Lung (tissue), 12 donors: ENCODE measurements around the gene MSANTD3. TPM values are rescaled to one million over a fixed set of nuclear protein-coding genes. Genes with fewer than 3 reads are reported as not detected.

Experiments used
- ATAC-seq: fragments of 200-7000 bp; cut with Tn5 transposase; one replicate; pipeline ENCODE4 v1.9.1; 2020; ENCODE audit warnings: moderate number of reproducible peaks; ENCODE audit not compliant: insufficient read depth, low FRiP score
- DNase-seq, 3 donors: peaks; one replicate each; pipeline ENCODE4 v3.0.0-alpha.2; 2013 to 2017
- H3K27ac ChIP-seq, 2 donors: one replicate each; pipeline ENCODE4 v1.5.1; 2013; ENCODE audit warnings: mild to moderate bottlenecking in 2 of 2, moderate library complexity in 2 of 2, control low read depth in 1 of 2, inconsistent platforms in 1 of 2, low read depth in 1 of 2, low read length in 1 of 2
- H3K27me3 ChIP-seq, 3 donors: one replicate each; pipeline ENCODE4 v1.5.1; 2013; ENCODE audit warnings: low read length in 2 of 3; ENCODE audit not compliant: control insufficient read depth in 3 of 3, insufficient read depth in 3 of 3
- H3K36me3 ChIP-seq, 4 donors: one replicate each; pipeline ENCODE4 v1.5.1; 2013; ENCODE audit warnings: low read length in 4 of 4, mild to moderate bottlenecking in 1 of 4, moderate library complexity in 1 of 4; ENCODE audit not compliant: control insufficient read depth in 4 of 4, insufficient read depth in 4 of 4
- H3K4me1 ChIP-seq, 5 donors: one replicate each; pipeline ENCODE4 v1.5.1; 2013; ENCODE audit warnings: low read length in 5 of 5, mild to moderate bottlenecking in 2 of 5, moderate library complexity in 1 of 5; ENCODE audit not compliant: control insufficient read depth in 5 of 5, insufficient read depth in 5 of 5
- H3K4me3 ChIP-seq: one replicate; pipeline ENCODE4 v1.5.1; 2013; ENCODE audit warnings: mild to moderate bottlenecking, control low read depth, moderate library complexity
- H3K9ac ChIP-seq, 2 donors: one replicate each; pipeline ENCODE4 v1.5.1; 2013; ENCODE audit warnings: low read length in 2 of 2, control low read depth in 1 of 2; ENCODE audit not compliant: insufficient read depth in 1 of 2
- H3K9me3 ChIP-seq, 4 donors: one replicate each; pipeline ENCODE4 v1.5.1; 2013; ENCODE audit warnings: low read length in 3 of 4, mild to moderate bottlenecking in 1 of 4, moderate library complexity in 1 of 4; ENCODE audit not compliant: control insufficient read depth in 4 of 4, insufficient read depth in 3 of 4
- WGBS, 2 donors: extraction: QIAGEN DNeasy Blood & Tissue Kit; methylation state at CpG; one replicate each; pipeline ENCODE4 v1.1.7; 2013; 5-methylcytosine and 5-hydroxymethylcytosine counted together
- polyA plus RNA-seq, 2 donors: library from polyadenylated mRNA; stranded (reverse); fragments of 200-250 nt; gene quantifications; one replicate each; pipeline ENCODE4 v1.2.1, GENCODE V29; 2013
- total RNA-seq, 2 donors: library from RNA; depleted of rRNA in 1 of 2; stranded (reverse); fragments of >200 nt in 1 of 2; gene quantifications; one replicate each; pipeline ENCODE4 v1.2.1, GENCODE V29; 2014 to 2021
- TF ChIP-seq, protein P1 (sequence below): IDR thresholded peaks from 2 replicates; pipeline ENCODE4 v1.5.1; 2012; ENCODE audit warnings: mild to moderate bottlenecking; ENCODE audit errors: control extremely low read depth, extremely low read depth
- donor health status: control.
- donor health status: control.
- donor health status: Bipolar disorder and iron deficiency.
- donor health status: healthy.
- donor health status: DM: yes; HTN: yes; CAD: no.

The MSANTD3 gene
- total and polyA plus RNA-seq, 4 donors = 17.5 to 23.8 (median 17.8) TPM

DNA sequence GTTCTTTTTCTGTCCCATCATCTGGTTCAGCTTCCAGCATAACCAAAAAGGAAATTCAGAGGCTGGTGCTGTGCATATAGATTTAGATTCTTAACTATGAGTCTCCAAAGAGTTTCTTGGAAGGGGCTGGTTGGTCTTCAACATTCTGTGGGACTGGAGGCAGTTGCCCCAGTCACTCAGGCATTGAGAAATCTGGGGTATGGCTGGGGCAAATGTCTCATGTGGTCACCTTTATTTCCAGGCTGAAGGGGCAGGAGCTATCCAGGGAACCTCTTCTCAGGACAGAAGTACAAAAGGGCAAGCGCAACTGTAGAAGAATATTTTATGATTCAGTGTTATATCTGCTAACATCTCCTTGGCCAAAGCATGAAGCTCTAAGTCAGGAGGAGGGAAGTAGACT lies 30.6 kb downstream of the MSANTD3 start:
- TF ChIP-seq, protein P1, sequence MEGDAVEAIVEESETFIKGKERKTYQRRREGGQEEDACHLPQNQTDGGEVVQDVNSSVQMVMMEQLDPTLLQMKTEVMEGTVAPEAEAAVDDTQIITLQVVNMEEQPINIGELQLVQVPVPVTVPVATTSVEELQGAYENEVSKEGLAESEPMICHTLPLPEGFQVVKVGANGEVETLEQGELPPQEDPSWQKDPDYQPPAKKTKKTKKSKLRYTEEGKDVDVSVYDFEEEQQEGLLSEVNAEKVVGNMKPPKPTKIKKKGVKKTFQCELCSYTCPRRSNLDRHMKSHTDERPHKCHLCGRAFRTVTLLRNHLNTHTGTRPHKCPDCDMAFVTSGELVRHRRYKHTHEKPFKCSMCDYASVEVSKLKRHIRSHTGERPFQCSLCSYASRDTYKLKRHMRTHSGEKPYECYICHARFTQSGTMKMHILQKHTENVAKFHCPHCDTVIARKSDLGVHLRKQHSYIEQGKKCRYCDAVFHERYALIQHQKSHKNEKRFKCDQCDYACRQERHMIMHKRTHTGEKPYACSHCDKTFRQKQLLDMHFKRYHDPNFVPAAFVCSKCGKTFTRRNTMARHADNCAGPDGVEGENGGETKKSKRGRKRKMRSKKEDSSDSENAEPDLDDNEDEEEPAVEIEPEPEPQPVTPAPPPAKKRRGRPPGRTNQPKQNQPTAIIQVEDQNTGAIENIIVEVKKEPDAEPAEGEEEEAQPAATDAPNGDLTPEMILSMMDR = no peak
- 94 to 98% methylated on average over 1 of the region's 1 CpG for WGBS, 2 donors
- Histone ChIP-seq H3K4me3 (no peak overlapping the region), H3K36me3 (peaks cover 0 to 14% (median 7%) of the 10 kb centered on the region in 4 donors), H3K27me3 (no peaks in the 10 kb centered on the region), H3K9me3 (peaks cover 0 to 4% (median 0%) of the 10 kb centered on the region in 4 donors), H3K4me1 (no peaks in the 10 kb centered on the region), H3K27ac (no peak overlapping the region), H3K9ac (no peak overlapping the region)
- ATAC-seq (no peak), DNase-seq (no peak)

DNA sequence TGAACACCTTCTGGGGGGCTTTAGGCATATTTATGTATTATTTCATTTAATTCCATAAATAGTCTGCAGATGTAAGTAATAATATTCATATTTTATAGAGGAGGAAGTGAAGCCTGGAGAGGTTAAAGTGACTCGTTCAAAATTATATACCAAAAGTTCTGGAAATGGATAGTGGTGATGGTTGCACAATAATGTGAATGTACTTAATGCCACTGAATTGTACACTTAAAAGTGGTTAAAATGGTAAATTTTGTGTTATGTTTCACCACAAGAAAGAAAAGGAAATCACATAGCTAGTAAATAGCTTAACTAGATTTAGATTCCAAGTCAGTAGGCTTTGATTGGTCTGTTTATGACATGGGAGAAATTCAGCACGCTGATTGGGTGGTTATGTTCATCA lies 33.0 kb downstream of the MSANTD3 start:
- DNase-seq (no peak), ATAC-seq (no peak)
- H3K27me3 ChIP-seq = no peaks in the 10 kb centered on the region
- no peaks in the 10 kb centered on the region for H3K4me1 ChIP-seq
- H3K9me3 ChIP-seq = no peaks in the 10 kb centered on the region
- TF ChIP-seq, protein P1 = no peak
- peaks cover 0 to 3% (median 1%) of the 10 kb centered on the region in 4 donors for H3K36me3 ChIP-seq
- H3K9ac ChIP-seq = no peak overlapping the region
- WGBS, 2 donors = 52 to 70% methylated on average over 2 of the region's 2 CpGs
- no peak overlapping the region for H3K4me3 ChIP-seq
- no peak overlapping the region for H3K27ac ChIP-seq

DNA sequence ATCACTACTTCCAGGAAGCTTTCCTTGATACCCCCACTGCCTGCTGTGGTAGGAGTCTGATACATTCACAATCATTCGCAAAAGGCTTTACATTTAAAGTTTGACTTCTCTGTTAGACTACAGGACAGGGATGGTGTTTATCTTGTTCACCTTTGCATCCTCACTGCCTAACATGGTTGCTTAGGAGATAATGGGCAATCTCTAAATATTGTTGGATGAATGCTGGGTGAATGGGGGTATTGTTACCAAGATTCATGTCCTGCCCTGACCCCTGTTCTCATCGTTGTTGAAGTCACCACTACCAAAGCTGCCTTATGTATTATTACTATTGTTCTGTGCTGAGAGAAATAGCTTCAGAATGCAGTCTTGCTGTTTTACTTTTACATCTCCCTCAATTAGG lies 38.3 kb downstream of the MSANTD3 start:
- DNase-seq = no peak

More for the DNA sequence above, 38.3 kb downstream of the MSANTD3 start:
- 86 to 92% methylated on average over 2 of the region's 2 CpGs for WGBS, 2 donors
- no peak overlapping the region for H3K27ac ChIP-seq
- H3K4me1 ChIP-seq = peaks cover 0 to 4% (median 0%) of the 10 kb centered on the region in 5 donors
- no peaks in the 10 kb centered on the region for H3K27me3 ChIP-seq
- ATAC-seq = no peak
- TF ChIP-seq, protein P1 = no peak
- no peak overlapping the region for H3K4me3 ChIP-seq
- no peak overlapping the region for H3K9ac ChIP-seq
- no peaks in the 10 kb centered on the region for H3K36me3 ChIP-seq
- H3K9me3 ChIP-seq = no peaks in the 10 kb centered on the region
